Adrenal gland (tissue), 5 donors: ENCODE results near the gene CDK6.

ENCODE experiments used
- CTCF ChIP-seq, 6 experiments: fragments of 450-650 bp in 4 of 6; fragments of 200-600 bp in 2 of 6; sonication (generic) in 1 of 6; IDR thresholded peaks; 1 replicate in 5 of 6; 2 replicates in 1 of 6; pipeline versions ENCODE4 v1.5.1 to v1.8.0; 2016 to 2021; ENCODE audit warnings: antibody characterized with exemption in 6 of 6, mild to moderate bottlenecking in 2 of 6, moderate library complexity in 1 of 6
- POLR2A ChIP-seq, 2 donors: fragments of 450-650 bp; IDR thresholded peaks; one replicate each; pipeline ENCODE4 v1.6.1; 2017; ENCODE audit warnings: antibody characterized with exemption in 2 of 2, mild to moderate bottlenecking in 2 of 2, moderate library complexity in 1 of 2
- donor health status: DM: no; HTN: no; CAD: no.

- TF ChIP-seq CTCF (IDR thresholded peaks at IDR 0.05) (no peak), POLR2A (IDR thresholded peaks at IDR 0.05) (no peak)
Measured at GRCh38 chr7:92783260-92784201, 52.8 kb downstream of the CDK6 start.
